ENCODE results near the gene CIB4.
A peak's percentile ranks its signal among the peaks of the same experiment; 100 is the strongest.

The CIB4 gene

DNA sequence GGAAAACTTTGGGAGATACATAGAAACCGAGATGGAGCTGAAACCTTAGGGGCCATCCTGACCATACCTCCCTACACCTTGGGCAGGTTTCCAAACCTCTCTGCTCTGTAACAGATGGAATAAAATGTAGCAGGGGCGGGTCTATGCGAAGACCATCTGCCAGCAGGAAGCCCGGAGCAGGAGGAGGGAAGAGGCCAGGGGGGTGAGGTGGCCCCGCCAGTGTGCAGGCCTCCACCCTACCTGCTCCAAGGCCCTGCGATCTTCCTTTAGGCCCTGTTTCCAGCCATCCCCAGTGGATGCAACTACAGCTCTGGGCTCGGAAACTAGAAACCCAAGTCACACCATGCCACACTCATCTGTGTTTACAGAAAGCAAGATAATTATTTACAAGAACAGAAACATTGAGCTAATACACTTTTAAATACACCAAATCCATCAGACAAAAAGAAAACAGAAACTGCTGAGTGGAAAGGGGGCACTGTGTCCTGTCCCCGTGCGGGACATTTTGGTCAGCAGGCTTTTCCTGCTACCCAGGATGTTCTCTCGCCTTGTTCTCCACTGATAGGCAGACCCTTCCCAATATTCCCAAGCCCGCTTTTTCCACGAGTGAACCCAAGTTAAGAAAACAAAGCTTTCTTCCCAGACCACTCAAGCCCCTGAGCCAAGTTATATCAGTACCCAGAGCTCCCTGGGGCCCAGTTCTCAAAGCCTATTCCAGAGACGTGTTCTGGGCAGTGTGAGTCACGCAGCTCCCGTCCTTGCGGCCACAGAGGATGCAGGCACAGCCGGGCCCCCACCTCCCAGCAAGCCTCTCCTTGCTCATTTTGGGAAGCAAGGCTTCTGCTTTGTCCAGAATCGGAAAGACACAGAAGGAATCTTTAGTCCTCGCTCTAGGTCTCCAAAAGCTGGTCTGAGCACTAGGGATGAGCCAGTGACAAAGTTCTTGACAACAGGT lies 17.3 kb downstream of the CIB4 start:
- peak; percentile 35 for DNase-seq (ENCODE audit: low read depth, low spot score)

DNA sequence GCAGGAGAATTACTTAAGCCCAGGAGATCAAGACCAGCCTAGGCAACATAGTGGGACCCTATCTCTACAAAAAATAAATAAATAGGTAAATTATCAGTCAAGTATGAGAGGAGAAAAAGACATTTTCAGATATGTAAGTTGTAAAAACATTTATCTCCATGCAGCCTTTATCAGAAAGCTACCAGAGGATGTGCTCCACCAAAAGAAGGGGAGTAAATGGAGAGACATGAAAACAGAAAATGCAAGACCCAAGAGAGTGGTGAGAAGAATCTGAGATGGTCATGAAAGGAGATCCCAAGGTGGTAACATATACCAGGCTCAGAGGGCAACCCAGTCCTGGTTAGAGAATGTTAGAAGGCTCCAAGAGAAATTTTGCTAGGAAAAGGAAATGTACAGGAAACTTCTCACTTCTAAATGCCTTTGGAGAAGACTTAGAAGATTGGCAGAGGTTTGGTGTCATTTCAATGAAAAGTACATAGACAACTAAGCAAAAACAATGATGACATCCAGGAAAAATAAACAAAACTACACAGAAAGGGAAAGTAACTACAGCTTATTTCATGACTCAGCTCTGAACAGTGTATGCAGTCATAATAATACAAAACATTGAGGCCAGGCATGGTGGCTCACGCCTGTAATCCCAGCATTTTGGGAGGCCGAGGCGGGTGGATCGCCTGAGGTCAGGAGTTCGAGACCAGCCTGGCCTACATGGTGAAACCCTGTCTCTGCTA lies 19.5 kb downstream of the CIB4 start:
- DNase-seq (ENCODE audit: low read depth, low spot score): no peak

DNA sequence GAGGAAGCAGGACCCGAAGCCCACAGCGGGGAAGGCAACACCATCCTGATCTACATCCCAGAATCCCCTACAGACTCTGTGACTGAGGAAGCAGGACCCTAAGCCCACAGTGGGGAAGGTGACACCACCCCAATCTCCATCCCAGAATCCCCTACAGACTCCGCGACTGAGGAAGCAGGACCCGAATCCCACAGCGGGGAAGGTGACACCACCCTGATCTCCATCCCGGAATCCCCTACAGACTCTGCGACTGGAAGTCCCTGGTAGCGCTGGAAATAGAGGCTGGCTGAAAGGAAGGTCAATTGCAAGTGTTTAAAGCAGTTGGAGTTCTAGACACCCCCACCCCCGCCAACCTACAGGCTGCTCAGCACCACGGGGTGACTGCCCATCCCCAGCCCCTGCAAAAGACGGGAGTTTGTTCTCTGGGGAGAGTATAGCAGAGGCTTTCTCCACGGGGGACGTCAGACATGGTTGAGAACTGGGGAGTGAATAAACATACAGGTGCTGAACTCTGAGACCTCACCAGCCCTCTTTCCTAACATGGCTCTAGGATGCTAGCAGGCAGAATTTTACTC lies 21.0 kb downstream of the CIB4 start:
- no peak for DNase-seq (ENCODE audit: low read depth, low spot score)

DNA sequence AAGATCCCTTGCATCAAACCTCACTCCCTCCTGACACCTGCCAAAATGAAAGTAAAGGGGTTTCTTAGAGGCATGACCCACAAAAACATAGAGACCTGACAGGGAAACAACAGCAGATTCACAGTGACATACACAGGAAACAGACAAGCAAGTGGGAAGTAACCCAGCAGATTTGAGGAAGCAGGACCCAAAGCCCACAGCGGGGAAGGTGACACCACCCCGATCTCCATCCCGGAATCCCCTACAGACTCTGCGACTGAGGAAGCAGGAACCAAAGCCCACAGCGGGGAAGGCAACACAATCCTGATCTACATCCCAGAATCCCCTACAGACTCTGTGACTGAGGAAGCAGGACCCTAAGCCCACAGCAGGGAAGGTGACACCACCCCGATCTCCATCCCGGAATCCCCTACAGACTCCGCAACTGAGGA lies 21.6 kb downstream of the CIB4 start:
- DNase-seq (ENCODE audit: low read depth, low spot score): no peak

DNA sequence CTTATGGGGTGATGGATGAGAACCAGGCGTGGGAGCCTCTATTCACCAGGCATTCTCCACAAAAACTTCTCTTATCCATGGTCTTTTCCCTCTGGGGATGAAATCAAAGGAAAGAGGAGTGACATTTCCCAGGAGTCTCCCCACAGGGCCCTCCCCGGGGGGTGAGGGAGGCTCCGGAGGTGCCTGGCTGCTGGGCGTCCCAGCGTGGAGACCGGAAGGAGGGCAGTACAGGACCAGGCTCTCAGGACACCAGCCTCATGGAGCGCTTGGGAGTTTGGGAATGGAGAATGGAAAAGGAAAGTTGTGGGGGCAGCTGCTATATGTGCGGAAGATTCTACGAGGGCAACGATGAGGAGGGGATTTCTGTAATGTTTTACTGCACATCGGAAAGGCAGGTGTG lies 22.1 kb downstream of the CIB4 start:
- no peak for DNase-seq (ENCODE audit: low read depth, low spot score)

DNA sequence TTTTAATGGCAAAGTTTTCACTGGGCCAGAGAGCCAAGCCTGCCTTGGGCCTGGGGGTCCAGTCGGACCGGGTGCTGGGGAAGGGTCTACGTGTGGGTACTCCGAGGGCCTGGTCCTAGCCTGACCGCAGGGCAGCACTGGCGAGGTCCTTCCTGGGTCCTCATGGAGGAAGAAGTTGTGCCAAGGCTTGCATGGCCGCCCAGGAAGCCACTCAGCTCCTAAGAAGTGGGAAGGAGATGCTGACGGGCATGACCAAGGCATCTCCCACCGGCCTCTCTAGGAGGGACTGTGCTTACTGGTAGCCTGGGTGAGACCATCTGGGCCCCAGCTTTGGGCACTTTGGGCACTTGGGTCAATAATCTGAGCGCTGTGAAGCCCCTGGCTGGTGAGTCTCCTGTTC lies 22.6 kb downstream of the CIB4 start:
- DNase-seq (ENCODE audit: low read depth, low spot score): no peak

- DNase-seq (ENCODE audit: low read depth, low spot score): no peak
These were observed 23.5 kb downstream of the CIB4 start for GRCh38 chr2:26617588-26618083.

- no peak for DNase-seq (ENCODE audit: low read depth, low spot score)
These were observed 24.2 kb downstream of the CIB4 start for GRCh38 chr2:26616706-26617587.

DNA sequence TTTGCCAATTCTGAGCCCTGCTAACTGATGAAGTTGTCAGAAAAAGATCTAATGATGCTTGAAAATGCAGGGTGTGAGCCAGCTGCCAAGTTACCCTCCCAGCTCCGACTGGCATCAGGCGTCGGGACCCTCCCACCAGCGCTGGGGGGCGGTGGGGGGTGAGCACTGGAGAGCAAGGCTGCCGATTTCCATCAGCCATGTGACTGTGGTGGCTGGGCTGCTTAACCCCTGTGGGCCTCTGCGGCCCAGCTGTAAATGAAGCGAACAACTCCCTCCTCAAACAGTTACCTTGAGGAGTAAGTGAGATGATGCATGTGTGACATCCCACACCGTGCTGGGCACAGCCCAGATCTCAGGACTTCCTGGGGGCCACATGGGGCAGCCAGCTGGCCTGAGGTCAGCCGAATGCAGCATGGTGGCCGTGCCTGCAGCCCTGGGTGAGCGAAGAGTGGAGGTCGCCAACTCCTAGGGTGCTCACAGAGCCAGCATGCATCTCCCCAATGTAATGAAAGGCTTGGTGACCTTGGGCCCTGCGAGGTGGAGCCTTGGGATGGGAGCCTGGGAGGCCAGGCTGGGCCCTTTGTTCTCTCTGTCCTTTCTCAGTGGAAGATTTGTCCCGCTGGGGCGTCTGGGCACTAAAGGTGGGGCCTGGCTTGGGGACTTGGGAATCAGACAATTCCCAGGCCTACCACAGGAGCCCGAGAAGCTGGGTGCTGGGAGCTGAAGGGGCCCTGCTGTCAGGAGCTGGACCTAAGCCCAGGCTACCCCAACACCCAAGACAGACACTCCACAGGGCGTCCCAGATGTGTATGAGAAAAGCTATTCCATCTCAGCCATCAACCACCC lies 25.1 kb downstream of the CIB4 start:
- DNase-seq (ENCODE audit: low read depth, low spot score): no peak

DNA sequence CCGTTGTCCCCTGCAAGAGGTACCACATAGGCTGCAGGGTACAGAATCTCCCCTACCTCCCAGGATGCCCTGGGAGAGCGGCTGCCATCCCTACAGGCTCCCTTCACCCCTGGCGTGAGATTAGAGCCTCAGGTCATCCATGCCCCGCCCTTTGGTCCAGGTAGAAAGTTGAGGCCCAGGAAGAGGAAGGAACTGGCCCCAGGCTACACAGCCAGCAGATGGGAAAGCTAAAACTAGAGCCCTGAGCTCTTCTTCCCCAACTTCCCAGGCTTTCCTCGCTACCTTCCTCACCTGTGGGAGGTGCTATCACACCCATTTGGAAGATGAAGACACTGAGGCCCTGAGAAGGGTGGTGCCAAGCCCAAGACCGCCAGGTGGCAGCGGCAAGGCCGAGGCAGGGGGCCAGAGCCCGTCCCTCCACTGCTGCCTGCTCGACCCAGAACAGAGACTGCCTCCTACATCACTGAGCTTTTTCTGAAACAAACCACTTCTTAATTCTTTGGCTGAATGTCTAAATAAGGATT lies 25.8 kb downstream of the CIB4 start:
- peak; percentile 67 for DNase-seq (ENCODE audit: low read depth, low spot score)

- DNase-seq (ENCODE audit: low read depth, low spot score): no peak
These were observed 26.7 kb downstream of the CIB4 start for GRCh38 chr2:26614216-26615138.

- DNase-seq (ENCODE audit: low read depth, low spot score): no peak
These were observed 27.6 kb downstream of the CIB4 start for GRCh38 chr2:26613241-26614215.

DNA sequence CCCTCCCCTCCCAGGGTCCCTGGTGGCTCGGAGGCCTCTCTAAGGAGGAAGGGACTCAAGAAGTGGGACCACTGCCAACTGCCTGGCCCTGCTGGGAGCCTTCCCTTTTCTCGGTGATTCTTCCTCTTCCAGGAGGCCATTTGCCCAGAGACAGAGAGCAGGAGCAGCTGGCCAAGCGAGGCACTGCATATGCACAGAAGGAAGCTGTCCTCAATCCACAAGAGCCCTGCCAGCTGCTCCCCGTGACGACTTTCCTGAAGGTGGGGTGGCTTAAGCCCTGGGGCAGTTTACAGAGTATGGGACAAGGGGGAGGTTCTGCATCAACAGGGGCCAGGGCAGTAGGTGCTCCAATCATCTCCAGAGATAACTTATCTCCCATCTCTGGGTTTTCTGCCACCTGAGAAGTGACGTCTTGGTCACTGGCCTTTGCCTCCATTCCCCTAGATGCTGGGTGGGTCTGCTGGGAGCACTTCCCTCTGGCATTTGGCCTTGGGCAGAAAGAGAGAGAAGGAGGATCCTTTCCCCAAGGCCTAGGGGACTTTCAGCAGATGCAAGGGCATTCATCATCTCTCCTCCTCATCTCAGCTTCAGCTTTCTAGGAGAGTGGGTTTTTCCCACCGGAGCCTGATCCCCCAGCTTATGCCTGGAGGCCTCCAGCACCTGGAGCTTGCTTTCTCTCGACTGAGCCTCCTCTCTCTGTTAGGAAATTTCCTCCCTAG lies 28.5 kb downstream of the CIB4 start:
- DNase-seq (ENCODE audit: low read depth, low spot score): no peak

GRCh38 chr2:26612034-26612433 lies 29.1 kb downstream of the CIB4 start:
- DNase-seq (ENCODE audit: low read depth, low spot score): no peak

GRCh38 chr2:26610504-26611335 lies 30.4 kb downstream of the CIB4 start:
- DNase-seq (ENCODE audit: low read depth, low spot score): no peak

GRCh38 chr2:26609839-26610277 lies 31.3 kb downstream of the CIB4 start:
- no peak for DNase-seq (ENCODE audit: low read depth, low spot score)

All from ELF-1 (cell line).